HUES64 (cell line): ENCODE measurements around the gene BUB1.
"Not testable (repeated sequence)": the region's sequence is repeated elsewhere in the genome, so short reads cannot be mapped to it uniquely, and the experiment has no call there.

Experiments used
- H3K27ac ChIP-seq: 2 replicates; pipeline ENCODE4 v1.7.0; 2013; ENCODE audit warnings: low read depth, low read length, inconsistent platforms
- H3K27me3 ChIP-seq: 2 replicates; pipeline ENCODE4 v1.6.1; 2013; ENCODE audit warnings: mild to moderate bottlenecking, low read length; ENCODE audit not compliant: insufficient read depth
- H3K36me3 ChIP-seq: 2 replicates; pipeline ENCODE4 v1.6.1; 2013; ENCODE audit warnings: mild to moderate bottlenecking, low read length; ENCODE audit not compliant: insufficient read depth
- H3K4me1 ChIP-seq: 2 replicates; pipeline ENCODE4 v1.6.1; 2013; ENCODE audit warnings: mild to moderate bottlenecking, low read length, moderate library complexity; ENCODE audit not compliant: insufficient read depth
- H3K4me3 ChIP-seq: 2 replicates; pipeline ENCODE4 v1.5.1; 2013; ENCODE audit warnings: mild to moderate bottlenecking, low read length, moderate library complexity
- H3K9ac ChIP-seq: 2 replicates; pipeline ENCODE4 v1.6.1; 2013; ENCODE audit warnings: mild to moderate bottlenecking, low read depth, low read length
- H3K9me3 ChIP-seq: 2 replicates; pipeline ENCODE4 v1.6.1; 2013; ENCODE audit warnings: low read depth, low read length; ENCODE audit not compliant: insufficient read depth
- WGBS: fragments of 150-250, 120-280 bp; methylation state at CpG from one replicate; pipeline ENCODE4 v1.1.7; 2013; ENCODE audit warnings: missing lambda C conversion rate; 5-methylcytosine and 5-hydroxymethylcytosine counted together

The BUB1 gene

DNA sequence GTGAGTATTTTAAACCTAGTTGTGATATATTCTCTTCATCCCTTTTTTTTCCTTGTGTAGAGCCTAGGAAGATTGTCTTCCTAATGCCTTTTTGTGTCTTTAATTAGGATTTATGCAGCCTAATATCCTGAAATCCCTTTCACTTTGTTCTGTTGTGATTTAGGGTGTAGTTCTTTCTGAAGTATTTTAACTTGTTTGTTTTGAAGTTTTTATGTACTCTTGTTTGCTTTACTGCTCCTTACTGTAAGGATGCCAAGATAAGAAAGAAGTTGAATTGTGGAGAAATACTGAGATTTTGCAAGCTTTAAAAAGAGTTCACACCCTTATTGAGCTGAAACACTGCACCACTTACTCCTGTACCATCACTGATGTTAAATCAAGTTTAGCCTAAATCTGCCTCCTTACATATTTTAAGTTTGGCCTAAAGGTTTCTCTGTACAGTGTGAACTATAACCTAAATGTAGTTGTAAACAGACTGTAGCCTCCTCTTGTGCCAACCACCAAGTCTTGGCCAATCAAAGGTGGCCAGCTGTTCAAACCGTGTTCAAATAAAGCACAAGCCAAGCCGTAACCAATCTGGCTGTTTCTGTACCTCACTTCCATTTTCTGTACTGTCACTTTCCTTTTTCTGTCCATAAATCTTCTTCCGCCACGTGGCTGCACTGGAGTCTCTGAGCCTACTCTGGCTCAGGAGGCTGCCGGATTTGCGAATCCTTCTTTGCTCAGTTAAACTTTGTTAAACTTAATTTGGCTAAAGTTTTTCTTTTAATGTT is 36.8 kb upstream of the BUB1 start:
- Histone ChIP-seq H3K36me3 (no peaks in the 10 kb centered on the region), H3K4me3 (no peak overlapping the region), H3K27ac (no peak overlapping the region), H3K9me3 (no peaks in the 10 kb centered on the region), H3K27me3 (no peaks in the 10 kb centered on the region), H3K9ac (no peak overlapping the region), H3K4me1 (no peaks in the 10 kb centered on the region)
- WGBS: 95% methylated on average over 6 of the region's 6 CpGs

GRCh38 chr2:110713513-110714362 is 35.9 kb upstream of the BUB1 start:
- Histone ChIP-seq H3K36me3 (no peaks in the 10 kb centered on the region), H3K9ac (no peak overlapping the region), H3K27me3 (no peaks in the 10 kb centered on the region), H3K4me3 (no peak overlapping the region), H3K27ac (no peak overlapping the region), H3K4me1 (no peaks in the 10 kb centered on the region), H3K9me3 (no peaks in the 10 kb centered on the region)
- WGBS: 92% methylated on average over 6 of the region's 6 CpGs

DNA sequence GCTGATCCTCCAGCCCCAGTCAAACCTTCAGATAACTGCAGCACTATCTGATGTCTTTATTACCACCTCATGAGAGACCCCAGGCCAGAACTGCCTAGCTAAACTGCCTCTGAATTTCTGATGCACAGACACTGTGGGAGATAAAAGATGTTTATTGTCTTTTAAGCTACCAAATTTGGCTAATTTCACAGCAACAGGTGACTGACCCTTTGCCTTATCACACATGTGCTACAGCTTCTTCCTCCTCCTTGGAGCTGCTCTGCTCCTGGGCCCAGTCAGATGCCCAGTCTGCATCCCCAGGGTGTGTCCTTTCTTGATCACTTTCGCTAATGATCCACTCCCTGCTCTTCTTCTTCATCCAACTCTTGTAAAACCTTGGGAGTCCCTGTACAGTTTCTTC is 34.9 kb upstream of the BUB1 start:
- H3K9ac ChIP-seq: no peak overlapping the region
- 93% methylated on average over 1 of the region's 1 CpG for WGBS
- H3K4me1 ChIP-seq: no peaks in the 10 kb centered on the region
- H3K4me3 ChIP-seq: no peak overlapping the region
- no peak overlapping the region for H3K27ac ChIP-seq
- no peaks in the 10 kb centered on the region for H3K27me3 ChIP-seq
- no peaks in the 10 kb centered on the region for H3K36me3 ChIP-seq
- H3K9me3 ChIP-seq: no peaks in the 10 kb centered on the region

DNA sequence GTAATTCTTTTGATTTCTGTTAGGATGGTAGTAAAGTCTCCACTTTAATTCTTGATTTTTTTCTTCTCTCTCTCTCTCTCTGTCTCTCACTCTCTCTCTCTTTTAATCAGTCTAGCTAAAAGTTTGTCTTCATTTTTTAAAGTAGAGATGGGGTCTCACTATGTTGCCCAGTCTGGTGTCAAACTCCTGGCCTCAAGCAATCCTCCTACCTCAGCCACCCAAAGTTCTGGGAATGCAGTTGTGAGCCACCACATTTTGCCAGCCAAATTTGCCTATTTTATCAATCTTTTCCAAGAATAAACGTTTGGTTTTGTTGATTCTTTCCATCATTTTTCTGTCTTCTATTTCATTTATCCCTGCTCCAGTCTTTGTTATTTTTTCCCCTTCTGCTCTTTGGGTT is 30.6 kb upstream of the BUB1 start:
- WGBS: 91% methylated on average over 1 of the region's 1 CpG
- H3K9ac ChIP-seq: no peak overlapping the region
- no peaks in the 10 kb centered on the region for H3K27me3 ChIP-seq
- H3K9me3 ChIP-seq: no peaks in the 10 kb centered on the region
- H3K4me1 ChIP-seq: peaks cover 8% of the 10 kb centered on the region; the same call in 1 of the 2 replicates
- no peaks in the 10 kb centered on the region for H3K36me3 ChIP-seq
- no peak overlapping the region for H3K4me3 ChIP-seq
- no peak overlapping the region for H3K27ac ChIP-seq

- Histone ChIP-seq H3K27ac (no peak overlapping the region), H3K36me3 (no peaks in the 10 kb centered on the region), H3K4me1 (peaks cover 18% of the 10 kb centered on the region), H3K9ac (no peak overlapping the region), H3K4me3 (no peak overlapping the region), H3K9me3 (no peaks in the 10 kb centered on the region), H3K27me3 (no peaks in the 10 kb centered on the region)
- WGBS: no CpG with 5 or more reads among the region's 1 CpG
These were observed 29.6 kb upstream of the BUB1 start for GRCh38 chr2:110707386-110707965.

GRCh38 chr2:110702514-110703380 is 24.9 kb upstream of the BUB1 start:
- Histone ChIP-seq H3K9me3 (no peaks in the 10 kb centered on the region), H3K9ac (no peak overlapping the region), H3K4me3 (no peak overlapping the region), H3K27me3 (no peaks in the 10 kb centered on the region), H3K4me1 (peaks cover 24% of the 10 kb centered on the region), H3K27ac (no peak overlapping the region), H3K36me3 (no peaks in the 10 kb centered on the region)
- 0% methylated on average over 1 of the region's 2 CpGs for WGBS

- not testable (repeated sequence) for H3K4me3 ChIP-seq, H3K27ac ChIP-seq, H3K27me3 ChIP-seq, H3K9me3 ChIP-seq, H3K9ac ChIP-seq, H3K36me3 ChIP-seq
- no CpG with 5 or more reads among the region's 6 CpGs for WGBS
- peaks cover 21% of the 10 kb centered on the region for H3K4me1 ChIP-seq
These were observed 20.4 kb upstream of the BUB1 start for GRCh38 chr2:110698253-110698652.

GRCh38 chr2:110695146-110695898 is 17.5 kb upstream of the BUB1 start:
- H3K4me3 ChIP-seq, H3K9ac ChIP-seq, H3K27me3 ChIP-seq, H3K36me3 ChIP-seq, H3K4me1 ChIP-seq, H3K9me3 ChIP-seq, H3K27ac ChIP-seq: not testable (repeated sequence)
- 66% methylated on average over 2 of the region's 5 CpGs for WGBS

DNA sequence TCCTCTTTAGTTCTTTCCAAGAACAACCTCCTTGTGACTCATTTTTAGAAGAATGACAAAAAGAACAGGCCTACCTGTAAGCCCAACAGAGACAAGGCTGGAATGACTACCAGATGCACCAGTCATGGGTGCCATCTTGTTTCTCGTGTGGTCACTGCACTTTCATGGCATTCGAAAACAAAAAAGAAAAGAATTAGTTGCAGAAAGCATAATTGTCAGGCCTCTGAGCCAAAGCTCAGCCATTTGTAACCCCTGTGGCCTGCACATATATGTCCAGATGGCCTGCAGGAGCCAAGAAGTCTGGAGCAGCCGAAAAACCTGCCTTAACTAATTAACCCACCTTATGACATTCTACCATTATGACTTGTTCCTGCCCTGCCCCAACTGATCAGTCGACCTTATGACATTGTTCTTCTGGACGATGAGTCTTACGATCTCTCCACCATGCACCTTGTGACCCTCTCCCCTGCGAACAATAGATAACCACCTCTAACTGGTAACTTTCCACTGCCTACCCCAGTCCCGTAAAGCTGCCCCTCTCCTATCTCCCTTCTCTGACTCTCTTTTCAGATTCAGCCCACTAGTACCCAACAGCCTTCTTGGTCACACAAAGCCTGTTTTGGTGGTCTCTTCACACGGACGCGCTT is 13.9 kb upstream of the BUB1 start:
- Histone ChIP-seq H3K4me3 (no peak overlapping the region), H3K36me3 (no peaks in the 10 kb centered on the region), H3K27ac (no peak overlapping the region), H3K9ac (no peak overlapping the region), H3K9me3 (peaks cover 6% of the 10 kb centered on the region; the same call in 1 of the 2 replicates), H3K4me1 (peaks cover 30% of the 10 kb centered on the region), H3K27me3 (peaks cover 6% of the 10 kb centered on the region; the same call in 1 of the 2 replicates)
- 92% methylated on average over 11 of the region's 11 CpGs for WGBS
